HG02798 (cell line): ENCODE results near the gene ABCC11.

Experiments used
- ATAC-seq: cut with Tn5 transposase; IDR thresholded peaks from one replicate; pipeline ENCODE4 v1.9.1; 2021; ENCODE audit warnings: mild to moderate bottlenecking; ENCODE audit not compliant: unreplicated experiment, poor library complexity

Gene ABCC11

GRCh38 chr16:48165961-48166578 is 81.3 kb downstream of the ABCC11 start:
- ATAC-seq: no peak

DNA sequence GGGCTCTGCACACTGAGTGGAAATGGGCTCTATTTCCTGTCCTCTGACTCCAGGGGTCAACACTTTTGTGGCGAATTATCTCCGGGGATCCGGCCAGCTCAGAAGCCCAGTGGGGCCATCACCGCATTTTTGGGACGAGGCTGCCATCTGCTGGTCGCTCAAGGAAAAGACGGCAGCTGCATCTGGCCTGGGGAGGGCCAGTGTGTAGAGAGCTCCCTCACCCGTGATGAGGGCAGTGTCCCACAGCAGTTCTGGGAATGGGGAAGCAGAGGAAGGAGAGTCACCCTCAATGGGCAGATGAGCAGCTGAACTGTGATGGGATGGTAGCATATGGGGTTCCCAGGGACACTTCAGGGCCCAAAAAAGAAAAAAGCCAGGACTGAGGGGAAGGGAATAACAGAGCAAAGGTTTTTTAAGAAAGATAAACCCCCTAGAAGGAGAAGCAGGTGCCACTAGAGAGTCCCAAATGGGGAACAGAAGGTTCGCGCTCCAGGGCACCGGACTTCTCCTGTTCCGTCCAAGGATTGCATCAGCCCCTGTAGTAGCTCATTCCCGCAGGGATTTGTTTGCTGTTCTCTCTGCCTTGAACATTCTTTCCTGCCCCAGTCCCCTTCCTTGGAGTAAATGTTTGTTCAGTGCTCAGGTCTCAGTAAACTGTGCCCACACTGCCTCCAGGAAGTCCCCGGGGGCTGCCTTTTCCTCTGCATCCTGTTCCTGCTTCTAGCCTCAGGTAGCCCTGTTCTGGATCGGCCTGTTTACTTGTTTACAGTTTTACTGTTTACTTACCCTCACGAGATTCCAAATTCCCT is 82.2 kb downstream of the ABCC11 start:
- peak; percentile 94 for ATAC-seq

DNA sequence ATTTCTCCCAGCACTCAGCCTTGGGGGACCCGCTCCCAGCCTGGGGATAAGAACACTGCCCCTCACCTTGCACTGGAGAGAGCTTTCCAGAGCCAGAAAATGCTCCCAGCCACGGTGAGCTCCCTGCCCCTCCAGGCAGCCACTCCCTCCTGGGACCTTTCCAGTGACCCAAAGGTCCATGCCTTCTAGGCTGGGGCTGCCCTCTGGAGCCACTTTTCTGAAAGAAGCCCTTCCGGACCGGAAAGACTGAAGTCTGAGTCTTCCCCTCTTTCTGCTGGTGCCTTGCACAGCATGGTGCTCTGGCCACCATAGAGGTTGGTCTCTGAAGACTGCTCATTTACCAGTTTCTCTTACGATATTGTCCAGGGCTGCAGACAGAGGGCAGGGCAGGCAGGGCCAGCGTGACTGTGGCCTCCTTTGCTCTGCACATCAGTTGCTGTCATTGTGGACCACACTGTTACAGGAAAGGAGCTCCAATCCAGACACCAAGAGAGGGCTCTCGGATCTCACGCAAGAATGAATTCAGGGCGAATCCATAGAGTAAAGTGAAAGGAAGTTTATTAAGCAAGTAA is 84.4 kb downstream of the ABCC11 start:
- ATAC-seq: no peak

GRCh38 chr16:48161906-48162305 is 85.4 kb downstream of the ABCC11 start:
- ATAC-seq: no peak

DNA sequence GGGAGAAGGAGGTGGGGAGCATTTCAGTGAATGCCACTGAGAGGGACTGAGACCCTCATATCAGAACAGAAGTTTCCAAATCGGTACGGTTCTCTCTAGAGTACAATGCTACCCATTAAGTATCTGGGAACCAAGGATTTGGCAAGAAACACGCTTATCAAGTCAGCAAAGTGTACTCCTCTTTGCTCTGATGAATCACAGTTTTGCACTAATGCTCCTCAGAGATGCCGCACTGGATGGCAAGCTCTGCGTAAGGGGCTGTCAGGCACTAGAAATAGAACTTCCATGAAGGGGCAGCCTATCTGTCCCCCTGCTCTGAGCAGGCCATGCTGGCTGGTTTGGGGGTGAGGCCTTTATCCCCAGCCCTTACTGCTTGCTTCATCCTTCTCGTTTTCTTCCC is 86.8 kb downstream of the ABCC11 start:
- no peak for ATAC-seq

DNA sequence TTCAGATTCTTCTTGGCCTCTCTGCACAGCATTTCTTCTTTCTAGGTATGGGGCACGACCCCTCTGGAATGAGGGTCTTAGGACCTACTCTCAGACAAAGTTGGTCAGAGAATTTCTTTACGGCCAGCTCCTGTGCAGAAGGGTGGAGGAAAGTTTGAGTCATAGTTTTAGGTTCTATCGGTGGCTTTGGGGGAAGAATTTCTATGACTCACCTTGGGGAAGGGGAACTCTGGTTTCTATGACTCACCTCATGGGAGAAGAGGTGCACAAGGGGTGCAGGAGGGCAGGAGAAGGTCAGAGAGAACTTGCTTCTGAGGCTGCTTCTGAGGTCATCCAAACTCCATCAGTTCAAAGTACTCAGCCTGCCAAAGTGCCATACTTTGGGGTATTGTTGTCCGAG is 89.0 kb downstream of the ABCC11 start:
- peak; percentile 73 for ATAC-seq

DNA sequence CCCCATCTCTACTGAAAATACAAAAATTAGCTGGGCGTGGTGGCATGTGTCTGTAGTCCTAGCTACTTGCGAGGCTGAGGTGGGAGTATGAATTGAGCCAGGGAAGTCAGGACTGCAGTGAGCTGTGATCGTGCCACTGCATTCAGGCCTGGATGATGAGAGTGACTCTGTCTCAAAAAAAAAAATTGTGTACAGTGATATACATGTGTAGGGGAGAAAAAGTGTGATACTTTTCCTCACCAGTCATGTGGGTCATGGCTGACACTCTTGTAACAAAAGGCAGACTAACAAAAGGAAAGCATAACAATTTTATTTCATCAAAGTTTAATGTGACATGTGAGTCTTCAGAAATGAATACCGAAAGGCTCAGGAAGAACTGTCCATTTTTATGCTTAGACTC is 89.5 kb downstream of the ABCC11 start:
- ATAC-seq: no peak

GRCh38 chr16:48157302-48157701 is 90.0 kb downstream of the ABCC11 start:
- ATAC-seq: no peak

DNA sequence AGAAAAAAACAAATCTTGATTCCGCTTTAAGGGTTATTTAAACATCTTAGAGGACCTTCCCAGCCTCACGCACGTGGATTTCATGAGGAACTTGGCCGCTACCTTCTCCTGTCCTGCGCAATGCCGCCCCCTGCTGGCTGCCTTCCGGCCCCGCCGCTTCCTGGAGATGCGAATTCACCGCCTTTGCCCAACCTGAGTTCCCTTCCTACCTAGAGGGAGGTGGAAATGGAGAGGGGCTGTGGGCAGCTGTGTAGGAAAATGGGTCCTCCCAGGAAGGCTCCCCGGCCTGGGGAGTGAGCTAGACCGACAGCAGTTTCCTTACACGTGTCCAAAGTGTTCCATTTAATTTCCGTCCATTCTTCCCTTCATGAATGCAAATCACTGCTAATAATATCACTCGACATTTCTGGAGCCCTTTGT is 90.5 kb downstream of the ABCC11 start:
- ATAC-seq: peak; percentile 49

GRCh38 chr16:48155926-48156789 is 91.2 kb downstream of the ABCC11 start, which contains the start of gene ABCC12:
TSS of gene ABCC12 (minus strand) at chr16:48155993. CDS start at chr16:48146424, 9,569 bp downstream.
- ATAC-seq: no peak

DNA sequence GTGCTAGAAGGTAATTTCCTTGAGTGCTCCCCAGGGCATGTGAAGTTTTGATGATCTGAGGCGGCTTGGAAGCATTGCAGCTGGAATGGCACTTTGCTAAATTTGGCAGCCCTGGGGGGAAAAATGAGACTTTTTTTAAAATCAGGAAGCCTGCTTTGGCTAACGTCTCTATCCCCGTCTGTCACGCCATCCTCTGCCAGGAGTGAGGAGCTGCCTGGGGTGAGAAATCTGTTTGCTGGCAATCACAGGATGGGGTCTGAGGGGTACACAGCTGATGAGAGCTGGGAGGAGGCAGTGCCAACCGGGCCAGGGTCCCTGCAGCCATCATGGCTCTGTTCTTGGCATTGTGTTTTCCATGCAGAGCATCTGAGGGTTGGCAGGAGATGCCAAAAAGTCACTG is 93.6 kb downstream of the ABCC11 start:
- ATAC-seq: no peak

DNA sequence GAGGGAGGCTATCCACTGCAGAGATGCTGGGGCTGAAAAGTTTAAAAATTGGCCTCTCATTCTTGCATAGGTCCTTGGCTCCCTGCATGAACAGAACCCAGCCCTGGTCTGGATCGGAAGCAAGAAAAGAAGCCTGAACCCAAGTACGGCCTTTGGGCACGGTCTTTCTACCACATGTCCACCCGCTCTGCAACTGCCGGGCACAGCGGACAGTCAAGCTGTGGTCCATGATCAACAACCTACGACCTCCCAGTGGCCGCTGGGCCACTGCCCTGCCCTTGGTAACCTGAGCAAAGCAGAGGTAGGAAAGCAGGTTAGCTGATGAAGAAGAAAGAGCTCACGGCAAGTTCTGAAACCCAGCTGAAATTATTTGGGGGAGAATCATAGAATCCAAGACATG is 95.1 kb downstream of the ABCC11 start:
- no peak for ATAC-seq

GRCh38 chr16:48150707-48151106 is 96.6 kb downstream of the ABCC11 start:
- no peak for ATAC-seq

- ATAC-seq: no peak
These were observed 100.6 kb downstream of the ABCC11 start for GRCh38 chr16:48146710-48147109.

- ATAC-seq: no peak
These were observed 101.2 kb downstream of the ABCC11 start for GRCh38 chr16:48146131-48146530.

DNA sequence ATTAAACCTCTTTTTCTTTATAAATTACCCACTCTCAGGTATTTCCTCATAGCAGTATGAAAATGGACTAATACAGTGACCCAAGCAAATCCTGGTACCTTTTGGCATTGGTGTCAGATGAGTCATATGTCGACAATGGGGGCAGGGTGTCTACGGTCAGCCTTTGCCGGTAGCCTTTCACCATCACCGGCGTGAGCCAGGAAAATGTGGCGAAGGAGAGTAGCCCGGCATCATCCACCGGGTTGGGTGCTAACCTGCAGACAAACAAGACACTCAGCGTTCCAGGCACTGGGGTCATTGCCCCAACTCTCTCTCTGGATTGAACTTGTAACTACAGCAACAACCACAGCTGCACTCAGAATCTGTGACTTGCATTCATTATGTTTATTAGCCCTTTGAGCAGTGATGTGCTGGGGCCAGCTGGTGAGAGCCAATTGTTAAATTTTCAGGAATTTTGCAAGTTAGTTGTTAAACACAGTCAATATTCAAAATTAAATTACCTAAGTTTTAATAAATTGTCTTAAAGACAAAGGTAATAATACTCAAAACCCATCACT is 103.4 kb downstream of the ABCC11 start:
- ATAC-seq: no peak

DNA sequence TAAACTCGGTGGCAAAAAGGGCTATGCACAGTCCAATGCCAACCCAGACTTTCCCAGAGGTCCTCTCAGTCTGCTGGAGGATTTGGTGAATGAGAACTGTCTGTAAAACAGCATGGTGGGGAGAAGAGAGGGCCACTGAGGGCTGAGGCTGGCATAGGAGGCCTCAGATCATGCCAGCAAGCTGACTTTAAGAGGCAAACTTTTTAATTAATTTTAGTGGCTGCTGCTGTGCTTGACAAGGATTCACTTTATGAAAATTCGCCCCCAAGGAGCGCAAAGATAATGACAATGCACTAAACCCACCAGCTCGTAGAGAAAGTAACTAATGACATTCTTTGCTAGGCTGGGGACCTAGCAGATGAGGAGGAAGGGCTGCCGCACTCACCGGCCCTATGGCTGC is 106.5 kb downstream of the ABCC11 start:
- ATAC-seq: no peak

- ATAC-seq: no peak
These were observed 107.8 kb downstream of the ABCC11 start for GRCh38 chr16:48139517-48139916.

DNA sequence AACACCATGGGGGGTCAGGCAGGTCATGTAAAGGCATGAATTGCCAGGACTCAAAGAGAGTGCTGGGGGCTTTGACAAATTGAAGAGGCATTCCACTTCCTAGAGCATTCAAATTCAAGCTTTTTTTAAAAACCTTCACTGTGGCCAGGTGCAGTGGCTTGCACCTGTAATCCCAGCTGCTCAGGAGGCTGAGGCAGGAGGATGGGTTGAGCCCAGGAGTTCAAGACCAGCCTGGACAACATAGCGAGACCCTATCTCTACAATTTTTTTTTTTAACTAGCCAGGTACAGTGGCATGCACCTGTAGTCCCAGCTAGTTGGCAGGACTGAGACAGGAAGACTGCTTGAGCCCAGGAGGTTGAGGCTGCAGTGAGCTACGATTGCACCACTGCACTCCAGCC is 108.8 kb downstream of the ABCC11 start:
- ATAC-seq: no peak

DNA sequence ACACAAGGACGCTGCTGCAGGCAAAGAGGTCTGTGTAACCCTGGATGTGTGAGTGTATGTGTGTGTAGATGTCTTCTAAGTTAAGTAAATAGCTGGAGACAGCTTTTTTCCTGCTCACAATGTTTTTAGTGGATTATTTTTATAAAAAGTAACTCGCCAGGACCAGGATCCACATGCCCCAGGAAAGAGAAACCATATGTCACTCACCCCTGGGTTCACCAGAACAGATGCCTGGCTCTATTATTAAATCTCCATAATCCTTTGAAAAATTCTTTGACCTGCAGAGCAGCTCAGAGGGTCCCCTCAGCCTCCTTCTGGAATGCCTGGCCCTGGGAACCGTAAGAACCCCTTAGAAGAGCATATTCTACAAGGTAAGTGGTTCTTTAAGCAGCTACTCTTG is 109.5 kb downstream of the ABCC11 start:
- no peak for ATAC-seq
